Pons (tissue), 1 donor: ENCODE measurements around the gene NIT2.
A peak's percentile ranks its signal among the peaks of the same experiment; 100 is the strongest.

ENCODE experiments used
- DNase-seq: peaks from one replicate; pipeline ENCODE4 v3.0.0-alpha.2; 2016; ENCODE audit warnings: low spot score

The NIT2 gene

DNA sequence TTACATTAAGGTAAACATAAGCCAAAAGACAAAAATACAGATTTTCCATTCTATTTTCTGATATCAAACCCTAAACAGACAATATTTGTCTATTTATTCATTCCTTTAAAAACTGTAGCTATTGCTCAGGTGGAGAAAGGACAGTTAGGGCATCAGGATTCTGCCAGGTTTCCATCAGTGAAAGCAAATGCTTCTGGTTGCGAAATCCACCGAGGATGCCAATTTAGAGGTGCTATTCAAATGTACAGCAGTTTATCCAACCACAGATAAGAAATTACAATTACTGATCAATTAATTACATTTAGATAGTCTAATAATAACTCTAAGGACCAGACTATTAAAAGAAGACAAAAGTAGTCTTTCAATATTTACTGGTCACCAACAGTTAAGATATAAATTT lies 62.4 kb downstream of the NIT2 start:
- no peak for DNase-seq

DNA sequence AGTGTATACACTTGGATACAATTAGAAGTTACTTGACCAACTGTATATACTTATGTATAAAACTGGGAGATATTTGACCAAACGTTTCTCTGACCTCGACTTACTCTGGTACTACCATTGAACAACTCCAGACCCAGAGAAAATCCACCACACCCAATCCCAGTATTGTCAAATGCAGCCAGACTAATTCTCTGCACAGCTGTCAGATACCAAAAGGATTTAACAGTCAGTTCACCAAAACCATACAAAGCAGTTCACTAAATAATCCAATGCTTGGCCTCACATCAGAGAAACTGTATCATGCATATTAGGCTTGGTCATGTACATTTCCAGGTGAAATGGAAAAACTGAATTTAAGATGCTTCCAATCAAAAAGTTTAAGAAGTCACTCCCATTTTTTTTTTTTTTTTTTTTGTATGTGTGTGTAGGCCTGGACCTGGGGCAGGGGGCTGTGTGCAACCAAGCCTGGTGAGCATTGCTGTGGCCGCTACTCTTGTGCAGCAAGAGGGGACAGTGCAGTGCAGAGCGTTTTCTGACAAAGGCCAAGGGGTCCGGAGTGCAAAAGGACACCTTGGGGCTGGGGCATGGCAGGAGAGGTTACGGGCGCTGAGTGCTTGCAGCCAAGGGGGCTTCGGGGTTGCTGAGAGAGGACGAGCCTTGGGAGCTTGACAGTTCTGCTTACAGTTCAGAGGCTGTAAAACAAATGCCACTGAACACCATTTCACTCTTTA lies 64.9 kb downstream of the NIT2 start:
- DNase-seq = no peak

- DNase-seq = no peak
Measured at GRCh38 chr3:100400419-100400779, 65.8 kb downstream of the NIT2 start.

GRCh38 chr3:100400780-100401673 lies 66.5 kb downstream of the NIT2 start, which contains the start of the genes LNP1 and TOMM70:
LNP1 (plus strand) TSS chr3:100401539; CDS start chr3:100429730, 28,191 bp downstream.
TOMM70 (minus strand) TSS chr3:100401089; CDS start chr3:100400949, 140 bp downstream.
- DNase-seq = peak; percentile 99

DNA sequence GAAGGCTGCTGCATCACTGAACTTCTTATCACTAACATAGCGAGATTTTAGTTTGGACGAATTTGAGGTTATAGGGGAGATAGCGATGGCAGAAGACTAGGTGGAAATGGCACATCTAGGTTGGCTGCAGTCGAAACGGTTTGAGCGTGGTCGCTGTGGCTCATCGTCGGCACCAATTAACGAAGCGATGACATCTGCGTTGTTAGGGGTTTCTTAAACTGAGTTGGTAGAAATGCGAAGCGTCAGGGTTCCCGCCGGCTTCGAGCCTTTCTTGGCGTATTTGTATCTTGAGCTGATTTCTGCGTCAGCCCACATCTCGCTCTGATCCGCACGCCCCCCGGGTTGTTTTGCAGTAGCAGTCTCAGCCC lies 67.1 kb downstream of the NIT2 start:
- no peak for DNase-seq

GRCh38 chr3:100402256-100402655 lies 67.7 kb downstream of the NIT2 start:
- DNase-seq = peak; percentile 12

GRCh38 chr3:100402891-100403290 lies 68.3 kb downstream of the NIT2 start:
- DNase-seq = no peak

- no peak for DNase-seq
Measured at GRCh38 chr3:100403362-100404249, 69.0 kb downstream of the NIT2 start.

- DNase-seq = no peak
Measured at GRCh38 chr3:100404250-100404548, 69.6 kb downstream of the NIT2 start.

GRCh38 chr3:100407164-100407563 lies 72.6 kb downstream of the NIT2 start:
- no peak for DNase-seq

DNA sequence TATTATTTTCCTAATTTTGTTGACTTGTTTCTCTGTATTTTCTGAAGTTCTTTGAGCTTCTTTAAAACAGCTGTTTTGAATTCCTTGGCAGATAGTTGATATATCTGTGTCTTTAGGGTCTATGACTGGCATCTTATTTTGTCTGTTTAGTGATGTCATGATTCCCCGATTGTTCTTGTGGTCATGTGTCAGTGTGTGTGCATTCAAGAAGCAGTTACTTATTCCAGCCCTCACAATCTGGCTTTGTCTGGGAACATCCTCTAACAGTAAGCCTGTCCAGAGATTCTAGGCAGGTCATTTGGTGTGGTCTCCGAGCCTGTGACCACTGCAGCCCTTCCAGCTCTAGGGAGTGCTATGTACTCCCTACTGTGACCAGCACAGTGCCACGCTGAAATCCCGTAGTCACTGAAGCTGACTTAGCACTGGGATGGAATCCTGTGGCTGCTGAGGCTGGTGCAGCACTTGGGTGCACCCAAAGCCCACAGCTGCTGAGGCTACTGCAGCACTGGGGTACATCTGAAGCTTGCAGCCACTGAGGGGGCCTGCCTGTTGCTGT lies 73.5 kb downstream of the NIT2 start:
- DNase-seq = no peak
